H1 (cell line): ENCODE data around the gene APOM. TPM values are rescaled to one million over a fixed set of nuclear protein-coding genes. Genes with fewer than 3 reads are reported as not detected.

Source experiments
- microRNA-seq, 2 experiments: library from miRNA; unstranded; fragments of <30 nt; microRNA quantifications; one replicate each; pipeline versions ENCODE4 to v1.2.0, GENCODE V29; 2016 to 2020; ENCODE audit warnings: borderline microRNAs expressed in 2 of 2, borderline number of aligned reads in 2 of 2, borderline replicate concordance in 1 of 2
- polyA plus RNA-seq, 7 experiments: library from polyadenylated mRNA; depleted of rRNA in 3 of 7; stranded (reverse) in 5 of 7; unstranded in 2 of 7; fragments of >200 nt in 5 of 7; fragments of 200-250 nt in 2 of 7; gene quantifications; 1 replicate in 5 of 7; 2 replicates in 1 of 7; 4 replicates in 1 of 7; pipeline versions ENCODE4 v1.2.1 to v1.2.3, GENCODE V29; 2011 to 2013; ENCODE audit warnings: missing spikeins in 2 of 7, mixed read lengths in 2 of 7
- small RNA-seq: library from polyadenylated mRNA; stranded (forward); fragments of <200 nt; extraction: miRNeasy Mini kit (QIAGEN cat#:217004); gene quantifications from one replicate; pipeline ENCODE3, GENCODE V24; 2013; ENCODE audit not compliant: insufficient read depth
- total RNA-seq: library from RNA; stranded (reverse); fragmentation: NEBNext Ultra II Directional; extraction: Animal tissue kit (Norgen Biotek cat#: 25700); gene quantifications from 2 replicates; pipeline ENCODE4 v1.2.1, GENCODE V29; 2021

The APOM gene
- total and polyA plus RNA-seq, 2 of the 8 experiments (the other 6 are each of a cell fraction or from before 2014, with no cell fraction given), result 3.4 to 12.0 TPM

Small RNA genes within 50 kb of the gene (microRNA-seq; reads per million reads assigned to microRNA genes)
- 0 to 0.20 reads per million in 2 experiments for gene MIR4646
- gene MIR6832, result 0 to 0.23 reads per million in 2 experiments

Small RNA genes within 50 kb of the gene (small RNA-seq; reads per million reads assigned to genes)
- not detected for gene MIR4646
- gene MIR6832, result not detected
- gene RF00019, result not detected
- gene SNORA38, result 15.9 reads per million, percentile 89 among the genes with 10 or more reads in this experiment
- not detected for gene UQCRHP1

Other genes with a start within 250 kb of the APOM start
Only the 30 nearest of the 37 such genes appear.
- 15.4 and 16.2 TPM in 2 replicates for gene MICB, start 157.7 kb upstream of the APOM start, total RNA-seq
- 19.7 and 25.3 TPM in 2 replicates for gene MICB, start 157.7 kb upstream of the APOM start, polyA plus RNA-seq (2011; rRNA removed)
- not detected in 2 replicates for gene MCCD1, start 126.9 kb upstream of the APOM start, total RNA-seq
- gene MCCD1, start 126.9 kb upstream of the APOM start, polyA plus RNA-seq (2011; rRNA removed), result not detected in 2 replicates
- gene DDX39B, start 113.9 kb upstream of the APOM start, total RNA-seq, result 780 and 794 TPM in 2 replicates
- 896 and 1,164 TPM in 2 replicates for gene DDX39B, start 113.9 kb upstream of the APOM start, polyA plus RNA-seq (2011; rRNA removed)
- gene ATP6V1G2, start 109.3 kb upstream of the APOM start, total RNA-seq, result 2.9 and 3.0 TPM in 2 replicates
- 5.1 and 5.7 TPM in 2 replicates for gene ATP6V1G2, start 109.3 kb upstream of the APOM start, polyA plus RNA-seq (2011; rRNA removed)
- gene NFKBIL1, start 108.3 kb upstream of the APOM start, total RNA-seq, result 10.8 and 11.2 TPM in 2 replicates
- 7.5 and 17.0 TPM in 2 replicates for gene NFKBIL1, start 108.3 kb upstream of the APOM start, polyA plus RNA-seq (2011; rRNA removed)
- not detected in 2 replicates for gene LTA, start 83.6 kb upstream of the APOM start, total RNA-seq
- gene LTA, start 83.6 kb upstream of the APOM start, polyA plus RNA-seq (2011; rRNA removed), result not detected in 2 replicates
- gene TNF, start 80.3 kb upstream of the APOM start, total RNA-seq, result not detected in 2 replicates
- not detected in 2 replicates for gene TNF, start 80.3 kb upstream of the APOM start, polyA plus RNA-seq (2011; rRNA removed)
- 0.43 TPM in 1 of 2 replicates, not detected in the other for gene LTB, start 73.5 kb upstream of the APOM start, total RNA-seq
- 0.47 and 0.77 TPM in 2 replicates for gene LTB, start 73.5 kb upstream of the APOM start, polyA plus RNA-seq (2011; rRNA removed)
- not detected in 2 replicates for gene LST1, start 69.6 kb upstream of the APOM start, total RNA-seq
- gene LST1, start 69.6 kb upstream of the APOM start, polyA plus RNA-seq (2011; rRNA removed), result 0.25 TPM in 1 of 2 replicates, not detected in the other
- gene NCR3, start 62.9 kb upstream of the APOM start, total RNA-seq, result not detected in 2 replicates
- gene NCR3, start 62.9 kb upstream of the APOM start, polyA plus RNA-seq (2011; rRNA removed), result 0.67 and 0.72 TPM in 2 replicates
- 7.5 and 9.8 TPM in 2 replicates for gene AIF1, start 40.7 kb upstream of the APOM start, total RNA-seq
- 3.7 and 6.3 TPM in 2 replicates for gene AIF1, start 40.7 kb upstream of the APOM start, polyA plus RNA-seq (2011; rRNA removed)
- 300 and 303 TPM in 2 replicates for gene PRRC2A, start 35.2 kb upstream of the APOM start, total RNA-seq
- gene PRRC2A, start 35.2 kb upstream of the APOM start, polyA plus RNA-seq (2011; rRNA removed), result 118 and 203 TPM in 2 replicates
- 325 and 354 TPM in 2 replicates for gene BAG6, start 3.2 kb upstream of the APOM start, total RNA-seq
- gene BAG6, start 3.2 kb upstream of the APOM start, polyA plus RNA-seq (2011; rRNA removed), result 199 and 291 TPM in 2 replicates
- 14.6 and 15.6 TPM in 2 replicates for gene C6orf47, start 4.9 kb downstream of the APOM start, total RNA-seq
- 4.7 and 7.2 TPM in 2 replicates for gene C6orf47, start 4.9 kb downstream of the APOM start, polyA plus RNA-seq (2011; rRNA removed)
- 24.5 and 26.9 TPM in 2 replicates for gene GPANK1, start 9.1 kb downstream of the APOM start, total RNA-seq
- gene GPANK1, start 9.1 kb downstream of the APOM start, polyA plus RNA-seq (2011; rRNA removed), result 30.2 and 33.2 TPM in 2 replicates
- 192 and 208 TPM in 2 replicates for gene CSNK2B, start 10.2 kb downstream of the APOM start, total RNA-seq
- 147 and 169 TPM in 2 replicates for gene CSNK2B, start 10.2 kb downstream of the APOM start, polyA plus RNA-seq (2011; rRNA removed)
- 12.1 and 12.6 TPM in 2 replicates for gene LY6G5B, start 14.1 kb downstream of the APOM start, total RNA-seq
- gene LY6G5B, start 14.1 kb downstream of the APOM start, polyA plus RNA-seq (2011; rRNA removed), result 9.5 and 10.6 TPM in 2 replicates
- 1.1 and 1.2 TPM in 2 replicates for gene LY6G5C, start 25.2 kb downstream of the APOM start, total RNA-seq
- gene LY6G5C, start 25.2 kb downstream of the APOM start, polyA plus RNA-seq (2011; rRNA removed), result 1.8 and 2.1 TPM in 2 replicates
- gene ABHD16A, start 47.4 kb downstream of the APOM start, total RNA-seq, result 29.3 and 32.9 TPM in 2 replicates
- 40.2 and 49.6 TPM in 2 replicates for gene ABHD16A, start 47.4 kb downstream of the APOM start, polyA plus RNA-seq (2011; rRNA removed)
- gene LY6G6F, start 51.0 kb downstream of the APOM start, total RNA-seq, result not detected in 2 replicates
- not detected in 2 replicates for gene LY6G6F, start 51.0 kb downstream of the APOM start, polyA plus RNA-seq (2011; rRNA removed)
- gene LY6G6D, start 59.5 kb downstream of the APOM start, total RNA-seq, result not detected in 2 replicates
- gene LY6G6D, start 59.5 kb downstream of the APOM start, polyA plus RNA-seq (2011; rRNA removed), result 0.74 and 1.8 TPM in 2 replicates
- 0.33 TPM in 1 of 2 replicates, not detected in the other for gene LY6G6C, start 65.9 kb downstream of the APOM start, total RNA-seq
- gene LY6G6C, start 65.9 kb downstream of the APOM start, polyA plus RNA-seq (2011; rRNA removed), result 0.23 and 0.49 TPM in 2 replicates
- gene MPIG6B, start 67.5 kb downstream of the APOM start, total RNA-seq, result not detected in 2 replicates
- 0.18 and 0.33 TPM in 2 replicates for gene MPIG6B, start 67.5 kb downstream of the APOM start, polyA plus RNA-seq (2011; rRNA removed)
- 53.3 and 55.5 TPM in 2 replicates for gene DDAH2, start 73.4 kb downstream of the APOM start, total RNA-seq
- gene DDAH2, start 73.4 kb downstream of the APOM start, polyA plus RNA-seq (2011; rRNA removed), result 73.5 and 104 TPM in 2 replicates
- 250 and 259 TPM in 2 replicates for gene CLIC1, start 80.6 kb downstream of the APOM start, total RNA-seq
- gene CLIC1, start 80.6 kb downstream of the APOM start, polyA plus RNA-seq (2011; rRNA removed), result 236 and 277 TPM in 2 replicates
- gene MSH5, start 84.1 kb downstream of the APOM start, total RNA-seq, result 21.3 and 25.3 TPM in 2 replicates
- gene MSH5, start 84.1 kb downstream of the APOM start, polyA plus RNA-seq (2011; rRNA removed), result 26.5 and 34.5 TPM in 2 replicates
- gene SAPCD1, start 106.8 kb downstream of the APOM start, total RNA-seq, result 3.4 and 5.9 TPM in 2 replicates
- gene SAPCD1, start 106.8 kb downstream of the APOM start, polyA plus RNA-seq (2011; rRNA removed), result 3.1 and 4.4 TPM in 2 replicates
- gene VWA7, start 121.4 kb downstream of the APOM start, total RNA-seq, result 1.5 and 2.1 TPM in 2 replicates
- 0.82 and 1.1 TPM in 2 replicates for gene VWA7, start 121.4 kb downstream of the APOM start, polyA plus RNA-seq (2011; rRNA removed)
- 162 and 163 TPM in 2 replicates for gene VARS1, start 139.9 kb downstream of the APOM start, total RNA-seq
- gene VARS1, start 139.9 kb downstream of the APOM start, polyA plus RNA-seq (2011; rRNA removed), result 53.5 and 99.3 TPM in 2 replicates
- gene LSM2, start 151.1 kb downstream of the APOM start, total RNA-seq, result 127 and 132 TPM in 2 replicates
- gene LSM2, start 151.1 kb downstream of the APOM start, polyA plus RNA-seq (2011; rRNA removed), result 168 and 173 TPM in 2 replicates